K562 treated with DMSO at 1 percent for 12 hours (cell line): ENCODE results near the gene PCDHA1. TPM values are rescaled to one million over a fixed set of nuclear protein-coding genes. Genes with fewer than 3 reads are reported as not detected.

Experiments used
- total RNA-seq: library from RNA; unstranded; fragments of 300-600 nt; gene quantifications from 2 replicates; pipeline ENCODE4 v1.2.3, GENCODE V29; 2022; ENCODE audit not compliant: insufficient read depth

The PCDHA1 gene
- total RNA-seq, 1 experiment from 2014 or later, result not detected

GRCh38 chr5:140925806-140926442 lies 140.0 kb downstream of the PCDHA1 start, which contains the start of gene PCDHAC1:
PCDHAC1 (plus strand) TSS chr5:140926299; CDS start chr5:140926893, 594 bp downstream.

GRCh38 chr5:140966293-140967225 lies 180.6 kb downstream of the PCDHA1 start, which contains the start of gene PCDHAC2:
PCDHAC2 (plus strand) TSS chr5:140966476; CDS start chr5:140966767, 291 bp downstream.

GRCh38 chr5:141050622-141051520 lies 264.9 kb downstream of the PCDHA1 start, which contains the start of gene PCDHB1:
PCDHB1 (plus strand) TSS chr5:141051374; CDS start chr5:141051471, 97 bp downstream.

Other genes with a start within 250 kb of the PCDHA1 start
- 5.1 TPM in 1 of 2 replicates, not detected in the other for gene EIF4EBP3, start 238.5 kb upstream of the PCDHA1 start, total RNA-seq
- gene SRA1, start 228.7 kb upstream of the PCDHA1 start, total RNA-seq, result 32.8 and 34.4 TPM in 2 replicates
- 7.1 and 18.0 TPM in 2 replicates for gene APBB3, start 221.5 kb upstream of the PCDHA1 start, total RNA-seq
- gene SLC35A4, start 221.3 kb upstream of the PCDHA1 start, total RNA-seq, result 77.4 and 188 TPM in 2 replicates
- 0.75 and 1.0 TPM in 2 replicates for gene CD14, start 153.0 kb upstream of the PCDHA1 start, total RNA-seq
- 13.5 and 15.1 TPM in 2 replicates for gene TMCO6, start 146.7 kb upstream of the PCDHA1 start, total RNA-seq
- 208 and 301 TPM in 2 replicates for gene NDUFA2, start 138.5 kb upstream of the PCDHA1 start, total RNA-seq
- gene IK, start 138.3 kb upstream of the PCDHA1 start, total RNA-seq, result 122 and 166 TPM in 2 replicates
- 26.9 and 42.6 TPM in 2 replicates for gene WDR55, start 121.2 kb upstream of the PCDHA1 start, total RNA-seq
- gene DND1, start 112.6 kb upstream of the PCDHA1 start, total RNA-seq, result 1.4 and 2.0 TPM in 2 replicates
- gene HARS1, start 94.8 kb upstream of the PCDHA1 start, total RNA-seq, result 43.2 and 73.1 TPM in 2 replicates
- gene HARS2, start 94.7 kb upstream of the PCDHA1 start, total RNA-seq, result 15.7 and 21.4 TPM in 2 replicates
- gene ZMAT2, start 85.7 kb upstream of the PCDHA1 start, total RNA-seq, result 42.5 and 46.1 TPM in 2 replicates
- not detected in 2 replicates for gene PCDHA2, start 8.7 kb downstream of the PCDHA1 start, total RNA-seq
- gene PCDHA3, start 14.9 kb downstream of the PCDHA1 start, total RNA-seq, result not detected in 2 replicates
- gene PCDHA4, start 20.9 kb downstream of the PCDHA1 start, total RNA-seq, result not detected in 2 replicates
- gene PCDHA5, start 35.5 kb downstream of the PCDHA1 start, total RNA-seq, result not detected in 2 replicates
- not detected in 2 replicates for gene PCDHA6, start 41.8 kb downstream of the PCDHA1 start, total RNA-seq
- gene PCDHA7, start 48.1 kb downstream of the PCDHA1 start, total RNA-seq, result not detected in 2 replicates
- not detected in 2 replicates for gene PCDHA8, start 55.0 kb downstream of the PCDHA1 start, total RNA-seq
- not detected in 2 replicates for gene PCDHA9, start 62.2 kb downstream of the PCDHA1 start, total RNA-seq
- not detected in 2 replicates for gene PCDHA10, start 69.8 kb downstream of the PCDHA1 start, total RNA-seq
- gene PCDHA11, start 82.8 kb downstream of the PCDHA1 start, total RNA-seq, result not detected in 2 replicates
- gene PCDHA12, start 89.2 kb downstream of the PCDHA1 start, total RNA-seq, result not detected in 2 replicates
- gene PCDHA13, start 96.0 kb downstream of the PCDHA1 start, total RNA-seq, result not detected in 2 replicates
- gene PCDHAC1, start 140.2 kb downstream of the PCDHA1 start, total RNA-seq, result not detected in 2 replicates
- gene PCDHAC2, start 180.3 kb downstream of the PCDHA1 start, total RNA-seq, result not detected in 2 replicates